Peyer's patch (tissue), 4 donors: ENCODE measurements around the gene CIB1.

Source experiments
- CTCF ChIP-seq, 6 experiments: fragments of 450-650 bp in 4 of 6; fragments of 200-600 bp in 2 of 6; sonication (generic) in 1 of 6; IDR thresholded peaks; one replicate each; pipeline ENCODE4 v1.5.1; 2017 to 2019; ENCODE audit warnings: antibody characterized with exemption in 6 of 6, mild to moderate bottlenecking in 3 of 6, moderate library complexity in 1 of 6
- POLR2A ChIP-seq, 2 donors: fragments of 450-650 bp; IDR thresholded peaks; one replicate each; pipeline ENCODE4 v1.5.1; 2017; ENCODE audit warnings: antibody characterized with exemption in 2 of 2, mild to moderate bottlenecking in 2 of 2, moderate library complexity in 2 of 2

- no peak for TF ChIP-seq CTCF (IDR thresholded peaks at IDR 0.05)
- TF ChIP-seq POLR2A (IDR thresholded peaks at IDR 0.05), result no peak
Observed at GRCh38 chr15:90266485-90266884, 32.7 kb upstream of the CIB1 start.
